HPDE6-E6E7 (cell line): ENCODE data around the gene OR4K14.
"Not testable (repeated sequence)": the region's sequence is repeated elsewhere in the genome, so short reads cannot be mapped to it uniquely, and the experiment has no call there.

Experiments used
- DNase-seq: peaks from one replicate; pipeline ENCODE4 v3.0.0; 2011; ENCODE audit warnings: missing footprints; ENCODE audit errors: extremely low spot score

The OR4K14 gene, protein sequence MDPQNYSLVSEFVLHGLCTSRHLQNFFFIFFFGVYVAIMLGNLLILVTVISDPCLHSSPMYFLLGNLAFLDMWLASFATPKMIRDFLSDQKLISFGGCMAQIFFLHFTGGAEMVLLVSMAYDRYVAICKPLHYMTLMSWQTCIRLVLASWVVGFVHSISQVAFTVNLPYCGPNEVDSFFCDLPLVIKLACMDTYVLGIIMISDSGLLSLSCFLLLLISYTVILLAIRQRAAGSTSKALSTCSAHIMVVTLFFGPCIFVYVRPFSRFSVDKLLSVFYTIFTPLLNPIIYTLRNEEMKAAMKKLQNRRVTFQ

GRCh38 chr14:20019257-20019865 is at the start of gene OR4K14:
Gene OR4K14 (minus strand): TSS chr14:20019307. CDS start chr14:20015193, 4,114 bp downstream.
- DNase-seq, result no peak

DNA sequence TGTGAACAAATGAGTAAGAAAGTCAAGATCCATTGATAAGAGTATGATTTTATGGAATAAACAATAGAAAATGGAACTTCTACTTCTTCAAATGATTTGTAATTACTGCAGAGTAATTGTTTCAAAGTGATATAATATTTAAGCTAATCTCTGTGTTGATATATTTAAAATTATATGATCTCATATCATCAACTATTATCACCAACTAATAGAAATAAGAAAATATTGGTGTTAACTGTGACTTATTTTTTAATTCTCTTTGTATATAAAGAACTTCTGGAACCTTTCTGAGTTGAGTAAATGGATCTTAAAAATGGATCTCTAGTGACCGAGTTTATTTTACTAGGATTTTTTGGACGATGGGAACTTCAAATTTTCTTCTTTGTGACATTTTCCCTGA is 40.6 kb upstream of the OR4K14 start, which contains the start of gene OR4L1:
Gene OR4L1 (plus strand): TSS at position 301 of the 400 bp plus-strand sequence. CDS start 0 bp downstream, at position 301.
- DNase-seq, result no peak

DNA sequence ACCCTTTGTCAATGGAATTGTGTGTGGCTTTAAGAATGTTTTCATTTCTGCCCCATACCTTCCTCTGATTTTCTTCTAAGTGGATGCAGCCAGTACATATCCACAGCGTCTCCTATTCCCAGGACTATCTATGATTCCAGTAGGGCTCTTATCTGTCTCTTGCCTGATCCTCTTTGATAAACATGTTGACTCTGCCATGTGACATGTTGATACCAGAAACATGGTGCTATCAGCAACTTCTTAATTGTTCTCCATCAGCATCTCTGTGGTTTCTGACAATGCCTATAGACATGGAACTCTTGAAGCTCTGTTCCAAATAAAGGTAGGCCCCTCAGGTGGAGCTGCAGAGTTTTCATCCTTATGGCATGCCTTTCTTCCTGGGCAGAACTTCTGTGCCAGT is 29.1 kb upstream of the OR4K14 start:
- no peak for DNase-seq

GRCh38 chr14:20044243-20044642 is 25.1 kb upstream of the OR4K14 start:
- no peak for DNase-seq

GRCh38 chr14:20035938-20036337 is 16.8 kb upstream of the OR4K14 start, which contains the start of gene OR4K13:
Gene OR4K13 (minus strand): TSS chr14:20036038. CDS start chr14:20034758, 1,280 bp downstream.
- no peak for DNase-seq

DNA sequence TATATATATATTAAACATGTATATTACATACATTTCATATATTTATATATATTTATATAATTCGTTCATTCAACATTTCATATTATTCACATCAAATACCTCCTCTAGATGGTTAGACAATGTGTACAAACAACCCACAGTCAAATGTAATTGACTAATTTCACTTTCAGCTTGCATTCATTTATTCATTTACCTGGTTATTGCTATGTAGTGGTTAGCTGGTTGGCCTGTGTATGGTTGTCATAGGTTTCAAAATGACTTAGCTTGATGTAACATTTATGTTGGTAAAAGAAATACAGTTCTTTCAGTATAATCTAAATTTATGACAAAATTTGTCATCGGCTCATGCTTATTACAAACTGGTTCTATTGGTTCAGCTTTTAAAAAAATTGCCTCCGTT is 16.3 kb upstream of the OR4K14 start:
- DNase-seq, result no peak

DNA sequence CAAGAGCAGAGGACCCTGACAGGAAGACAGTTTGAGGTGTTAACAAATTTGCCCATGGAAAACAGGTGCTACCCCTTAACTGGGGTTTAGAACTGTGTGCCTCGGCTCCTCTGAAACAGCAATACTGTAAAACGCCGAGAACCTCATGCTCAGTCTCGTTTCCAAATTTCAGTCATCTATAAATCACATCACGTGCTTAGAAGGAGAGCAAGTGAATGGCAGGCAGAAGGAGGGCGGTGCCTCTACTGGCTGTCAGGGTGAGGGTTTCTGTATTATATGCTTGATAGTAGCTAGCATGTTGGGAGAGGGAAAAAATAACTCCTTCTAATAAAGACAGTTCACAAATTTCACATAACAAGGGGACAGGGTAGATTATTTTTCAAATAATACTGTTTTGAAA is 12.0 kb upstream of the OR4K14 start:
- no peak for DNase-seq

DNA sequence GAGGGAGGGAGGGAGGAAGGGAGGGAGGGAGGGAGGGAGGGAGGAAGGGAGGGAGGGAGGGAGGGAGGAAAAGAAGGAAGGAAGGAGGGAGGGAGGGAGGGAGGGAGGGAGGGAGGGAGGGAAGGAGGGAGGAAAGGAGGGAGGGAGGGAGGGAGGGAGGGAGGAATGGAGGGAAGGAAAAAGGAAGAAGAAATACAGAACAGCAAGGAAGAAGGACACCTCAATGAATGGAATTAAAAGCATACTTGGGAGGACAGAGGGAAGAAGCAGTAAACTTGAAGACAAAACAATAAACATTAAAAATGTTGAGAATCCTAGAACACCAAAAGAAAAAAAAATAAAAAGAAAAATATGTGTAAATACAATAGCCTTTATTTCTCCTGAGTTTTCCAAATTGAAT is 11.0 kb downstream of the OR4K14 start:
- DNase-seq, result no peak

- DNase-seq, result no peak
Measured at GRCh38 chr14:20002319-20002718, 16.8 kb downstream of the OR4K14 start.

GRCh38 chr14:20001863-20002262 is 17.2 kb downstream of the OR4K14 start, which contains the start of gene OR4Q2:
Gene OR4Q2 (plus strand): TSS chr14:20002163.
- no peak for DNase-seq

- no peak for DNase-seq
Measured at GRCh38 chr14:19993438-19993837, 25.7 kb downstream of the OR4K14 start.

DNA sequence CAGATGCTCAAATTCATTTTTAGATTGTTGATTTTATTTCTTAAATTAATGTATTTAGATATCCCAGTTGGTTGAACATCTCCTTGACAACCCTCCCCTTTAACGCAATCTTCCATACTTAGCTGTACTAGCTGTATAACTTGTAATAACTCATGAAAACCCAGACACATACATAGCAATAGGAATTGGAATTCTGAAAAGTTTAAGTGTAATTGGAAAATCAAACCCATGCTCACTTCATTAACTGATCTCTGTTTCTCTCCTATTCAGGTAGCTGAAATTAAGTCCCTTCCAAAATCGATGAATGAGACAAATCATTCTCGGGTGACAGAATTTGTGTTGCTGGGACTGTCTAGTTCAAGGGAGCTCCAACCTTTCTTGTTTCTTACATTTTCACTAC is 43.8 kb downstream of the OR4K14 start, which contains the start of gene OR4K15:
Gene OR4K15 (plus strand): TSS at position 301 of the 400 bp plus-strand sequence. CDS start 0 bp downstream, at position 301.
- no peak for DNase-seq

DNA sequence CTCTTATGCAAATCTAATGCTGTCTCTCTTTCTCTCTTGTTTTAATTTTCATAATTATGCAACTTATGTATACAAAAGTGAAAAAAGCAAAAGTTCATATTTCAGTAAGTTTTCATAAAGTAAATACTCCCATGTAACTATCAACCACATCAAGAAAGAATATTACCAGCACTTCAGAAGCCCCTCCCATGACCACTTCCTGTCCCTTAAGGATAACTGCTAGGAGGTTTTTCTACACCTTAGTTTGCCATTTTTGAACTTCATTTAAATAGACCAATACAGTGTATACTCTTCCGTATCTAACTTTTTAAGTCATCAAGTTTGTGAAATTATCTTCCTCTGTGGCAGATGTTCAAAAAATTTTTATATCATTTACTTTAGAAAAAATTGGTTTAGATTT is 44.3 kb downstream of the OR4K14 start:
- no peak for DNase-seq

- not testable (repeated sequence) for DNase-seq
Measured at GRCh38 chr14:19969735-19970134, 49.4 kb downstream of the OR4K14 start.
